DMS 273 (cell line): Measurements from ENCODE around the gene PSMC3.

Experiments used
- DNase-seq: peaks from one replicate; lab custom pipeline; 2025; ENCODE audit not compliant: unreplicated experiment; lab: John Stamatoyannopoulos, UW

Gene PSMC3

DNA sequence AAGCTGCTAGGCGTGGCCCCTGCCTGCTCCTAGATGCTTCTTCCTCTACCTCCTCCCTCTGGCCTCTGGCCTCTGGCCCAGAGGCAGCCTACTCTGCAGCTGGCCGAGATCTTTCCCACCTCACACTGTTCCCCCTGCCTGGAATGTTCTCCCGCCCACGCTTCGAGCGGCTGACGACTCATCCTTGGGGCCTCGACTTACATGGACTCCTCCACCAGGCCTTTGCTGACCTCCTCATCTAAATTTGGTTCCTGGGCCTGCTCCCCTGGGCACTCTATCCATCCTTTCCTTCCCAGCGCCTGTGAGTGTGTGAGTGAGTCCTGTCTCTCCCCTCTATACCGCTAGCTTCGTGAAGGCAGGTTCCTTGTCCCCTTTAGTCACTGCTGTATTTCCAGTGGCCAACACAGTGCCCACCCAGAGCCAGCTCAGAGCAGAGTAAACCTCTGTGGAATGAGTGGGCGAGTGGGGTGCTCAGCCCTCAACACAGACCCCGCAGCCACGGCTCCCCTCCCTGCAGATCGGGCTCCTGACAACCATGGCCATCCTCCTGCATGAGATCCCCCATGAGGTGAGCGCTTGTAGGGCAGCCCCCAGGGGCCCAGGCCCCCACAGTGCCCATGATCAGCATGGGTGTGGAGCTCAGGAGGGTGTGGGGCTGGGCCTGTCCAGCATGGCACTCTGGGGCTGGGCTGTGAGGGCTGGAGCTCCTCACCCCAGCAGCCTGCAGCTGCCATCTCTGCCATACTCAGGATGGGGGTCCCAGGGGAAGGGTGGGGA lies 12.1 kb downstream of the PSMC3 start:
- DNase-seq, result no peak

DNA sequence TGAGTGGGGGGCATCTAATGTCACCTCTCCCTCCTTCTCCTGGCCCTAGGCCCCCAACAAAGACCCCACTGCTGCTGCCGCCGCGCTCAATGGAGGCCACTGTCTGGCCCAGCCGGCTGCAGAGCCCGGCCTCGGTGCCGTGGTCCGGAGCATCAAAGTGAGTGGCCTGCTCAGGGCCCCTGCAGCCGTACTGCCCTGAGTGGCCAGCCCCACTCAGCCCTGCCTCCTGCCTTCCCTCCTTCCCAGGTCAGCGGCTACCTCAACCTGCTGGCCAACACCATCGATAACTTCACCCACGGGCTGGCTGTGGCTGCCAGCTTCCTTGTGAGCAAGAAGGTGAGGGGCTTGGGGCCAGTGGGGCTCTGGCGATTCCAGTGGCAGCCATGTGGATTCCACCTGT lies 12.9 kb downstream of the PSMC3 start:
- DNase-seq, result no peak

DNA sequence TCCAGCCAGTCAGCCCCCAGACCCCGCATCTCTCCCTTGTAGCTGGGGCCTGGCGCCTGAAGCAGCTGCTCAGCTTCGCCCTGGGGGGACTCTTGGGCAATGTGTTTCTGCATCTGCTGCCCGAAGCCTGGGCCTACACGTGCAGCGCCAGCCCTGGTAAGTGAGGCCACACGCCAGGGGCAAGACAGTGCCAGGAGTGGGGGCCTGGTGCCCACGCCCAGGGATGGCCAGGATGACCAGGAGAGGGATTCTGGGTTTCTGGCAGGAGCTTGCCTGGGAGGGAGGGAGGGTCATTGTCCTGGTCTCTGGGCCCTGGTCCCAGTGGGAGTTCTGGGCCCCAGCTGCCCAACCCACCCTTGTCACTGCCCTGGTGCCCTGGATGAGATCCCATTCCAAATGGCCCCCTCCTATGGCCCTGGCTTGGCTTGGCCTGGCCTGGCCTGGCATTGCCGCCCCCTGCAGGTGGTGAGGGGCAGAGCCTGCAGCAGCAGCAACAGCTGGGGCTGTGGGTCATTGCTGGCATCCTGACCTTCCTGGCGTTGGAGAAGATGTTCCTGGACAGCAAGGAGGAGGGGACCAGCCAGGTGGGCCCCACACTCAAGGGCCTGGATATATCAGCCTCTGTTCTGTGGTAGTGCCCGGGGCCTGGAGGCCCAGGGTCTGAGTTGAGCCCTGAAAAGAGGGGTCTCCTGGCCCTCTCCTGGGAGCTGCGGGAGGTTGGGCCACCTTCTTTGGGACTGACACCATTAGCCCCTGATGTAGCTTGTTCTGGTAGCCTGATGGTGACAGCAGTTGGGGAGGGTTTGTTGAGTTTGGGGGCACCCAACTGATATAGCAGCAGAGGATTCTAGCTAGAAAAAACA lies 14.1 kb downstream of the PSMC3 start:
- DNase-seq, result peak; percentile 61

DNA sequence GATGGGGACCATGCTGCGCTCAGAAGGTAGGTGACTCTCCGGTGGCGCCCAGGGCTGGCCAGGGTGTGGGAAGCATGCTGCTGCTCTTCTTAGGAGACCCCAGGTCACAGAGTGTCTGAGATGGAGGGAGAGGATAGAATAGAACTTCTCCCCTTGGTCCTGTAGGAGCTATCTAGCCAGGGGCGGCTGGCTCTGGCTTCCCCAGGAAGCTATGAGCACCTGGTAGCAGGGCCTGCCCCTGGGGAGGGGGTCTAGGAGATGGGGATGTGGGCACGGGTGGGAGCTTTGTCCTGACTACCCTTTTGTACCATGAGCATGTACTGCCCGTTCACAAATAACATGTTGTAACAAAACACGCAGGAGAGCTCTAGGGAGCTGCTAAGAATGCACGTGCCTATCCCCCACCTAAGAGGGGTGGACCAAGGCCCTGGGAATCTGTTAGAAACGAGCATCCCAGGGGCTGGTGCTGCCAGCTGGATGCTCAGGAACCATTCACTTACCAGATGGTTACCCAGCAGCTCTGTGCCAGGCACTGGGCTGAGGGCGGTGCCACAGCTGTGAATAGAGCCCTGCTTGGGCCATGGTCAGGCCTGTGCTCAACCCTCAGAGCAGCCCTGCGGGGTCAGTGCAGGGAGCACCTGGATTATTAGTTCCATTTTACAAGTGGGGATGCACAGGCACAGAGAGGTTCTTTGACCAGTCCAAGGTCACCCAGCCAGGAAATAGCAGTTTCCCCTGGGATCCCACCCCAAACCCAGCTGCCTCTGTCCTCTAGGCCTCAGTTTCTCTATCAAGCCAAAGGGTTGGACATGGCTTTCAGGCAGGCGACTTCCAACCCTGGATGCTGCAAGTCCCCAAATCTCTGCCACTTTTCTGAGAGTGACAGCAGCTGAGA lies 15.6 kb downstream of the PSMC3 start:
- peak; percentile 67 for DNase-seq

DNA sequence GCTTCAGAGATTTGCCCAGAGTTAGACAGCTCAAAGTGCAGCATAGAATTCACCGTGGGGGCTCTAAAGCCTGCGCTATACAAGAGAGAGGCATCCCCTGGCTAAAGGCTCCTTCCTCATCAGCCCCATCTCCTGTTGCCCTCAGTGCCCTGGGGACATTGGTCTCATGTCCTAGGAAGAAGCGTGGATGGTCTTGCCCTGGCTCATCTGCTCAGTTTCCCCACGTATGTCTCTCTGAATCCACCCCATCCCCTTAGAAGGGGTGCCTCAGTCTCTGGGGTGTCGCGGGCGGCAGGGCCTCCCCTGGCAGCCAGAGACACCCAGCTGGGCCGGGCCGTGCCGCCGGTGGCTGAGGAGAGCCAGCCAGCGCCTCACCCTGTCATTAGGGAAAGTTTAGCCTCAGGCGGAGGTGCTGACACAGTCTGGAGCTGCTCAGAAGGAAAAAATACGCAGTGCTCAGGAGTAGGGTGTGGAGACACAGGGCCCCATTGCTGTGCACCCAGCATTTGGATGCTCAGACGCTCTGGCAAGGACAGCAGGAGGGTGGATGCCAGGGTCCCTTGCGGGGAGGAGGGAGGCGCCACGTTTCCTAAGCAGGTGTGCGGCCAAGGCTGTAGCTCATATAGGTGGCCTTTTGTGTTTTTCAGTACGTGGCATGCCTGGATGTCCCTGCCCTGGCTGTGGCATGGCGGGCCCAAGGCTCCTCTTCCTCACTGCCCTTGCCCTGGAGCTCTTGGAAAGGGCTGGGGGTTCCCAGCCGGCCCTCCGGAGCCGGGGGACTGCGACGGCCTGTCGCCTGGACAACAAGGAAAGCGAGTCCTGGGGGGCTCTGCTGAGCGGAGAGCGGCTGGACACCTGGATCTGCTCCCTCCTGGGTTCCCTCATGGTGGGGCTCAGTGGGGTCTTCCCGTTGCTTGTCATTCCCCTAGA lies 16.5 kb downstream of the PSMC3 start:
- DNase-seq, result no peak

DNA sequence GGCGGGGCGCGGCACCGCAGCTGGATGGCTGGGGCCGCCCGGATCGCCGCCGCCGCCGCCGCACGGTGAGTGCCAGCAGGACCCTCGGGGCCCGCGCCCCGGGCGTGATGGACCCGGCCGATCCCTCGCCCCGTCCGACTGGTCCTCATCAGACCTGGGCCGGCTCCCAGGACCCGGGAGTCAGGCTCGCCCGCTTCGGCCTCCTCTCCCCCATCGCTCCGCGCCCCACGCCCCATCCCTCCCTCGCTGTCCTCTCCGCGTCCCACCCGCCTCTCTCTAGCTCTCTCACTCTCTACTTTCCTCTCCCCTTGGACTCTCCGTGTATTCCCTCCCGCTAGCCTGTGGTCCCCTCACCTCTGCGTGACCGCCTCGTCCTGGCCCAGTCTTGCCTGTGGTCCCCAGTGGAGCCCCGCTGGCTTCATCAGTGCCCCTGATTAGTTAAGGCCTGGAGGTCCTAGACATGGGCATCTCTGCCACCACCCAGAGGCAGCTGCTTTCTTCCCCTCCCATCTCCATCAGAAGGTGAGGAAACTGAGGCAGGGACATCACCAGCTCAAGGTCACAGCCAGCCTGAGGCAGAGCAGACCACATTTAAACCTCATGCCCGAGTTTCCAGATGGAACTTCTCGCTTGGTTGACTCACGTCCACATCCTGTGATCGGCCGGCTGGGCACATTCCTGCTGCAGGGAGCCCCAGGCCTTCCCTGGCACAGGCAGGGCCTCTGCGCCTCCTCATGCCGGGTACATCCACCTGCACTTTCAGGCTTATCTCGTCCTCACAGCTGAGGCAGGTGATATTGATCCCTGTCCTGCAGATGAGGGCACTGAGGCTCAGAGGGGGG lies 17.4 kb downstream of the PSMC3 start:
- DNase-seq, result peak; percentile 74

DNA sequence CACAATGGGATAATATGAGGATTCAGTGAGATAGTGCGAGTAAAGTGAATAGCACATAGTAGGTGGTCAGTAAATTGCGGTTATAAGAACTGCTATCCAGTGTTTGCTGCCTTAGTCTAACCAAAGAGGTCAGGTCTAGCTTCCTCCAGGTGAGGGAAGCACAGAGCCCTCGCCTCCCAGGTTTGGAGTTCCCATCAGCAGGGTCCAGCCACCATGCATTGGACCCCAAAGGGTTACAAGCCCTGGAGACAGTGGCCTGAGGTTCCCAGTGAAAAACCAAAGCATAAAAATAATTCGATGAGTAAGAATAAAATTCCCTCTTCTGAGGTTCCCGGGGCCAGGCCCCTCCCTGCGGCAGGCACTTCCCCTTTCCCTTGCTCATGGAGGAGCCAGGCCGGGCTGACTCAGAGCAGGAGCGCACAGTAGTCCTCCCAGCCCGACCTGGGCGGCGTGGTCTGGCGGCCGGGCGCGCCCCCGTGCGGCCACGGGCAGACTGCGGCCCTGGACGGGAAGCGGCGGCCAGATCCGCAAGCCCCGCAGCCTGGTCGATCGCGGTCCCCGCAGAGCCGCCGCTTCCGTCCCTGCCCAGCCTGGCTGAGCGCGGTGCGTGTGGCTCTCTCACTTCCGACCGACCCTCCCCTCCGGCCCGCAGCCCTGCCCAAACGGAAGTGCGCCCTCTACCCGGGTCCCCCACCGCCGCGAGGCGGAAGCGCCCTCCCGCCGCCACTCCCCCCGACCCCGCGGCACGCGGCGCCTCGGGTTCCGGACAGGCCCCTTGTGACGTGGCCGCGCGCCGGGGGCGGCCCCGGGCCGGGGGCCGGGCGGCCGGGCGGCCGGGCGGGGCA lies 18.3 kb downstream of the PSMC3 start, which contains the start of gene SLC39A13:
Gene SLC39A13 (plus strand): TSS at position 845 of the 845 bp plus-strand sequence. CDS start 1,505 bp downstream, outside the sequence.
- DNase-seq, result peak; percentile 95

DNA sequence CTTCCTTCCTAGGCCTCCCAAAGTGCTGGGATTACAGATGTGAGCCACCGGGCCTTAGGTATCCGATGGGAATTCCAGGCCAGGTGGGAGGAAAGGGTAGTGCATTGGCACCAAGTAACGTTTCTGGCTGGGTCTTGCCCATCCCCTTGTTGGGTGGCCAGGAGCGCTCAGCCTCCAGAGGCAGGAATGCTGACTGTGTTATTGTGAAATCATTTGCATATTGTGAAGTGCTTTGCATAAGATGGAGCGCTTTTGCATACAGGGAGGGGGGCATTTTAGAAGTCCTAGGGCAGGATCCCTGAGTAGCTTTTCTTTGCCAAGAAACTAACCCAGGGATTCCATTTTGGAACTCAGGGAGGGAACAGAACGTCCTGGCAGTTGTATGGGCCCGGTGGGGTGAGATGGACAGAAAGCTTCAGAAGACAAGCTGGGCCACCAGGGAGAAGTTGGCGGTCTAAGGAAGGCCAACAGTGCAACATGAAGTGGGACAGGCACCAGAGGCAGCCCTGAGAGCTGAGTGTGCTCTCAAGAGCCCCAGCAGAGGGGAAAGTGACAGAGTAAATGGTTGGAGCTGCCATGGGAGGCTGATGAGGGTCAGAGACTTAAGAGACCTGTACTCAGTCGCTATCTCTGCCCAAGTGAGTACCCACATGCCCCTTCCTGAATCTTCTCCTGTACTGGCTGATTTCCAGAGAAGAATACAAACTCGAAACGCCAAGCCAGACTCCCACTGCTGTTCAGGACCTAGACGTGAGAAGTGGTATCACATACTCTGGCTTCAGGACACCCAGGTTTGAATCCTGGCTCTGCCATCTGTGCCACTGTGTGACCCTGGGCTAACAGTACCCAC lies 19.1 kb downstream of the PSMC3 start:
- DNase-seq, result no peak

DNA sequence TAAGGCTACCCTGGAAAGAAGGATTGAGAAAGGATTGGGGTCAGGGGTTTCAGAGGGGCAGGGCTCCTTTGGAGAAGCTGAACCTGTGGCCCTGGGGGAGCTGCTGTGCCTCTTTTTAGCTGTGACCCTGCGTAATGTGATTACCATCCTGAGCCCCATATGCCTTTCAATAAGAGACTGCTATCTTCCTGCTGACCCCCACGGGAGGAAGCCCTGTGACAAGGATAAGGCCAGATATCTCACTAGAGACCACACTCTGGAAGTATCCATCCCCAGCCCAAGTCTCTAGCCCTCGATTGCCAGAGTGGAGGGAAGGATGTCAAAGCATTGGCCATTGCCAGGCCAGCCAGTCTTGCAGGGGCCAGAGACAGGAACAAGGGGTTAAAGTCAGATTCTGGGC lies 22.7 kb downstream of the PSMC3 start:
- no peak for DNase-seq

DNA sequence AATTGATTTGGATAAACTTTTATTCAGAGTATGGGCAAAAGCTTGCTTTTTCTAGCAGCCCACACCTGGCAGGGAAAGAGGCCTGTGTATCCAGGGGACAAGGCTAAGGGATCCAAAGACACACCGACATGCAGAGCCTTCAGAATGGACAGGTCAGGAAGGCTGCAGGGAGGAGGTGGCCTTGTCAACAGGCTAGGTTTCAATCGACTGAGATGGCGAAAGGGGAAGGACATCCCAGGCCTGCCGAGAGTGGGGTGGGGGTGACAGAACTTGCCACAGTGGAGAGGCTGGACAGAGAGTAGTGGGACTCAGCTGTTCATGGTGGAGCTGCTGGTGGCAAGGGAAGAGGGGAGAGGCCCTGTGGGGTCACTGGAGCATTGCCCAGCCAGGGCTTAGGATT lies 23.1 kb downstream of the PSMC3 start:
- no peak for DNase-seq

DNA sequence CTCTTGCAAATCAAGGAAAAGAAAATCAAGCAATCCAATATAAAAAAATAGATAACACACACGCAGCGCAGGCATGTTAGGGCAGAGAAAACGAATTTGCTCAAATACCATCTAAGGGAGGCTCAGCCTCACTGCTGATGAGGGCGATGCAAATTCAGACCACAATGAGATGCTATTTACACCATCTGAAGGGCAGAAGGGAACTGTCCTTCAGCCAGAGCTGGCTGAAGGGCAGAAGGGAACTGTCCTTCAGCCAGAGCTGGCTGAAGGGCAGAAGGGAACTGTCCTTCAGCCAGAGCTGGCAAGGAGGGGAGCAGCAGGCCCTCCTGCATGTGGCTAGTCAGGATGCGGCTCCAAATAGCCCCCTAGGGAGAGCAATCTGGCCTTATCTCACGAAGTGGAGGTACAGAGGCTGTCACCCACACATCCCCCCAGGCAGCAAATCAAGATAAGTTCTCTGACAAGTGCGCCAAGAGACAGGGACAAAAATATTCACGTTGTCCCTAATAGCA lies 25.4 kb downstream of the PSMC3 start:
- DNase-seq, result no peak

DNA sequence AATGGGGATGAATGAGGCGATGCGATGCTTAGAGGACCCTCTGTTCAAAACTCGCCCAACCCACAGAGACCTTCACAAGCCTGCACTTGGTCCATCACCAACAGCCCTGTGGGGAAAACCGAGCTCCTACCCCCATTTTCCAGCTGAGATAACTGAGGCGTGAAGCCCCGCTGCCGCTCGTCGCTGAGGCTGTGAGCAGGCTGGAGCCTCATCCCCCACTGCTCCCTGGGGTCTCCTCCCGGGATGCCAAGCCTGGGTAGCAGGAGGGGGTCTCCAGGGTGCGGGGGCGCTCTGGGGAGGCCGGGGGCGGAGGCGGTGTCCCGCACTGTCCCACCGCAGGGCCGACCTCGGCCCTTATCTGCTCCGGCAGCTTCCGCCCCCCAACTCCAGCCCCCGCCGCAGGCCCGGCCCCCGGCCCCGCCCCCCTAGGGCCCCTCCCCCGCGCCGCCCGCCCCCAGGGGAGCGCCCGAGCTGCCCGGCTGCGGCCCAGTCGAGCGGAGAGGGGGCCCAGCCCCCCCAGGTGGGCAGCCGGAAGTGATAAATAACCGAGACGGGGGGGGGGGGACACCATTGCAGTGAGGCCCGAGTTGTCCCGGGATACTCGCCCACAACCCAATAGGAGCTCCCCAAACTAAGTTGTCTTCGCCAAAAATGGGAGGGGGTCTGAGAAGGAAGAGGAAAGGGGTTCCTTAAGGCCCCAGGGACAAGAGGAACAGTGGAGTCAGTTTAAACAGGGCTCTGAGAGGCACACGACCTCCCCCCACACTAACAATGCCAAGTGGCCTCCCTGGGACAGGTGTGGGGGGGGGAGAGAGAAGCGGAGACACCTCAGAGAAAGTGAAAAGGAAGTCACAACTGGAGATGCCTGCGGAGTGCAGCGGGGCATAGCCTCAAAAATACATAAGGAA lies 26.1 kb downstream of the PSMC3 start:
- no peak for DNase-seq

DNA sequence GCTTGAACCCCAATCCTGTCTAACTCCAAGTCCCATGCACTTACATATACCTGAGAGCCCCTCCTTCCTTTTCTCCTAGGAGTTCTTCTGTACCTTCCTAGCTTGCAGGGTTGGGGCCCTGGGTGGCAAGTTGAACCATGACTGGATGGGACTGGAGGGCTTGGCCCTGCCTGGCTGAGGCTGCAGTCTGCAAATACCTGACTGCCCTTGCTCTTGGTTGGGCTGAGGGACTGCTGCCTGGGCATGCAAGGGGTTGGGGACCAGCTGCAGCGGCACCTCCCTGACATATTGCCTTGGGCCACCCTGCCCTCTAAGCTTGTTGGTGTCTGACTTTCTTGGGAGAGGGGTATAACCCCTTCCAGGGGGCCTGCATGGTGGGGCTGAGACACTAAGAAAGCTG lies 27.7 kb downstream of the PSMC3 start:
- no peak for DNase-seq

DNA sequence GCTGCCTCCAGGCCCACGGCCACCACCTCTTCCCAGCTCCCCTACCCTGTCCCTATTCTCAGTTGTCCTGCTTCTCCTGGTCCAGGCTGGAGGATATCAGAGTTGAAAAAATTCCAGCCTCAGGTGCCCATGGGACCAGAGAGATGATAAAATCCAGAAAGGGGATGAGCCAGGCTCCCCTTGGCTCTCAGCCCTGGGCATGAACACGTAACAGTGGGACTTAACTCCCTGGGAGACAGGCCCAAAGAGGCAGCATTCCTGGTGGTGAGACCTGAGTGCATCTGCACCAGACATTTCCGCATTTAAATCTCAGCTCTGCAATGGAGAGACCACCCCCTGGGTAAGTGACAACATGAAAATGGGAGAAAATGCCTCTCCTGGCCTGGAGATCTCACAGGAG lies 28.2 kb downstream of the PSMC3 start:
- no peak for DNase-seq

DNA sequence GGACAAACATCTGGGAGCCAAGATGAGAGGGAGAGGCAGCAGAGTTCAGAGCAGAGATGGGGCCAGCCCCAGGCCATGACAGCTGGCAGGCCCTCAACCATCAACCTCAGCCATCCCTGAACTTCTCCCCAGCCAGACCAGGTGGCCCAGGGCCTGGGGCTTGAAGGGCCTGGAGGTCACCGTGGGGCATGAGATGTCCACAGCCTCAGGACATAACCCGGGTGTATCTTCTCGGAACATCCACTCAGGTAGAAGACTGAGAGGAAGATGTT lies 30.3 kb downstream of the PSMC3 start:
- DNase-seq, result no peak
